ENCODE results near the gene EFNA5. TPM values are rescaled to one million over a fixed set of nuclear protein-coding genes. Genes with fewer than 3 reads are reported as not detected.
A peak's percentile ranks its signal among the peaks of the same experiment; 100 is the strongest.

EFNA5 gene
- total and polyA plus RNA-seq, 10 of the 15 experiments (the other 5 are each of a cell fraction or from before 2014, with no cell fraction given): 0.19 to 12.6 (median 3.9) TPM

DNA sequence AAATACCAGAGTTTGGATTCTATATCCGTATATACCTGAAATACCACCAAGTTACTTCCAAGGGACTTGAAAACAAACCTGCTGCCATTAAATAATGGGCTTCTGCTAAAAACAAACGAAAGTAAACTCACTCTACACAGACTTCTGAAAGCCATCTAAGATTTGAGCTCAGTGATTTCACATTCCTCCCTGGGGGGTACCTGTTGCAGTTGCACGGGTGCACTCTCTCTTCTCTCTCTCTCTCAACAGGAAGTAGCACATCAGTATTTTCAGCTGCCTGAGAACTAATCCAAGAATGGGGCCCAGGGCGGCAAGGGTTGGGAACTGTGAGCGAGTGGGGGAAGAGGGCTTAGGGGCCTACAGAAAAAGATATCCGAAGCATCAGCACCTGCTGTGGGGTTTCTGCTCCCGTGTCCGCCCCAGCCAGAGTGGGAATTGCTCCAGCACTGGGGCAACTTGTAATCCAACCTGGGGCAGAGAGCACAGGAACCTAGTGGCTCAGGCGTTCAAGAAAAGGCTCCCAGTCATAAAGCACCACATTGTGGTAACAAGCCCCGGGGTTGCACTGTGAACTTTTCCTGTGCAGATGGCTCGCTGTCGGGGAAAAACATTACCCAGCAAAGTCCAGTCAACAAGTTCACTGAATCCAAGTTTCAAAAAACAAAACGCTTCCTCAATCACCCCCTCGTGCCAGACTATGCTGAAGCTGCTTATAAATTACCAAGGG is 99.8 kb downstream of the EFNA5 start (continued):
- peak; percentile 93 for TF ChIP-seq NBN (IDR thresholded peaks at IDR 0.05)

DNA sequence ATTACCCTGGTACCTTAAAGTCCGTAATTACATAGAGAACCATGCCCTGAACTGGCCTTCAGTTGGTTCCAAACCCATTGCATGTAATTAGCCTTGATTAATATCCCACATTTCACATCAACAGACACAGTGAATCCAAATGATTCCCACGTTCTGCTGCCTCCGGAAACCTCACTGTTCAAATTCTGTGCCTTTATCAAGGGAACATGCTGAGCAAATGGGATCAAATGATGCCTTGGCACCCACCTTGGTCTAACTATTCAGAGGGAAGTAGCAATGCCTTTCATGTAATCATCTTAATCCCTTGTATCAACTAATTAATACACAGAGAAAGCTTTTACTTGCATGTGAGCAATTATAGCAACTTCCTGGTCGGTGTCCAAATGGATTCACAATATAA is 100.6 kb downstream of the EFNA5 start:
- peak overlapping the region; percentile 95 for H3K4me2 ChIP-seq (ENCODE audit: control insufficient read depth, insufficient read depth)
- intact Hi-C loops (cut with micrococcal nuclease; ENCODE audit: unreplicated experiment) (loop anchor here (1.0 to 10.0 kb wide), 4 partner anchors 93 to 775 kb away; no protein-coding TSS in a partner anchor), in situ Hi-C loops (cut with MboI) (no loop called here)
- no peak for FAIRE-seq
- CTCF ChIA-PET: interaction anchor here (0.6 to 4.1 kb wide), 17 partner anchors 8 to 510 kb away, joined by 3 to 34 read pairs (median 6); no protein-coding TSS in a partner anchor
- no peaks in the 10 kb centered on the region for H3K9me3 ChIP-seq (replicated peaks; ENCODE audit: control insufficient read depth, insufficient read depth, low read length)
- H3K4me1 ChIP-seq (ENCODE audit: control insufficient read depth, insufficient read depth, low read length): peaks cover 23% of the 10 kb centered on the region
- no peak overlapping the region; the same call in 1 of the 2 replicates for H2AFZ ChIP-seq (ENCODE audit: control insufficient read depth, low read depth, low read length)
- 78% methylated on average over 4 of the region's 4 CpGs for WGBS (ENCODE audit: insufficient coverage, insufficient replicate concordance, low lambda C conversion rate, missing lambda C conversion rate)
- POLR2A ChIA-PET: interaction anchor here (0.5 to 4.1 kb wide), 11 partner anchors 14 to 1295 kb away, joined by 3 to 12 read pairs (median 5); no protein-coding TSS in a partner anchor
- no peaks in the 10 kb centered on the region for H4K20me1 ChIP-seq (ENCODE audit: control insufficient read depth, insufficient read depth)
- SMC1A ChIA-PET (ENCODE audit: uncharacterized antibody, unreplicated experiment): interaction anchor here (0.7 to 9.7 kb wide), 31 partner anchors 8 to 466 kb away, joined by 3 to 106 read pairs (median 8); no protein-coding TSS in a partner anchor
- peak overlapping the region; percentile 95 for H3K27ac ChIP-seq (ENCODE audit: control insufficient read depth, insufficient read depth)
- H3K79me2 ChIP-seq (ENCODE audit: control insufficient read depth, insufficient read depth, low read length): peaks cover 31% of the 10 kb centered on the region
- no peak for TF ChIP-seq PKNOX1 (IDR thresholded peaks at IDR 0.05)
- no peak for TF ChIP-seq BACH1 (IDR thresholded peaks at IDR 0.05; ENCODE audit: borderline replicate concordance)
- no peak for TF ChIP-seq WRNIP1 (IDR thresholded peaks at IDR 0.05; ENCODE audit: borderline replicate concordance, low read depth, low read length)
- no peak for TF ChIP-seq HDAC6 (IDR thresholded peaks at IDR 0.05; ENCODE audit: unreplicated experiment)
- no peak for TF ChIP-seq HDAC2 (IDR thresholded peaks at IDR 0.05)
- TF ChIP-seq SIN3A (IDR thresholded peaks at IDR 0.05; ENCODE audit: low read depth, low read length): no peak
- TF ChIP-seq MYB (IDR thresholded peaks at IDR 0.05; ENCODE audit: borderline replicate concordance, low read depth, low read length): no peak
- TF ChIP-seq SMAD1 (IDR thresholded peaks at IDR 0.05; ENCODE audit: low read depth, partially characterized antibody): no peak
- TF ChIP-seq GABPA (IDR thresholded peaks at IDR 0.05; ENCODE audit: low read depth): no peak
- TF ChIP-seq IKZF1 (conservative IDR thresholded peaks at IDR 0.05): no peak
- TF ChIP-seq HSF1 (IDR thresholded peaks at IDR 0.05; ENCODE audit: low read depth, low read length): no peak
- no peak for TF ChIP-seq EZH2 (IDR thresholded peaks at IDR 0.05; ENCODE audit: borderline replicate concordance, control insufficient read depth, low read depth, low read length)
- no peak for TF ChIP-seq ELK1 (IDR thresholded peaks at IDR 0.05; ENCODE audit: low read depth, low read length)
- no peak for TF ChIP-seq KDM1A (IDR thresholded peaks at IDR 0.05; ENCODE audit: borderline replicate concordance)
- TF ChIP-seq CTCF (IDR thresholded peaks at IDR 0.05 in 2 of 3, conservative IDR thresholded peaks at IDR 0.05 in 1 of 3; ENCODE audit: control insufficient read depth in 2 of 3, extremely low read depth in 1 of 3, insufficient read depth in 1 of 3, low read depth in 3 of 3, low read length in 3 of 3): no peak
- peak overlapping the region; percentile 36; the same call in 1 of the 2 replicates for H3K4me3 ChIP-seq
- no peaks in the 10 kb centered on the region for H3K27me3 ChIP-seq (replicated peaks in 1 of 2; ENCODE audit: control insufficient read depth in 2 of 2, insufficient read depth in 2 of 2, low read length in 1 of 2)
- no peak for DNase-seq (ENCODE audit: low read depth, low spot score)
- no TSS peak for BruUV-seq (replicated peaks)
- H3K9ac ChIP-seq (ENCODE audit: control insufficient read depth, insufficient read depth, low read length): no peak overlapping the region; the same call in 1 of the 2 replicates
- no peak for ATAC-seq
- RAD21 ChIA-PET (ENCODE audit: unreplicated experiment): interaction anchor here (0.6 to 4.2 kb wide), 44 partner anchors 8 to 465 kb away, joined by 3 to 44 read pairs (median 5); no protein-coding TSS in a partner anchor
- no peaks in the 10 kb centered on the region for H3K36me3 ChIP-seq (ENCODE audit: control insufficient read depth in 2 of 2, insufficient read depth in 2 of 2, low read length in 1 of 2)
